Inferior parietal cortex (tissue), 1 donor: Measurements from ENCODE around the gene CHRNG.

ENCODE experiments used
- DNase-seq: peaks from one replicate; pipeline ENCODE4 v3.0.0-alpha.2; 2016; ENCODE audit errors: extremely low spot score

Gene CHRNG

GRCh38 chr2:232575404-232575746 is 35.9 kb downstream of the CHRNG start:
- DNase-seq: no peak

DNA sequence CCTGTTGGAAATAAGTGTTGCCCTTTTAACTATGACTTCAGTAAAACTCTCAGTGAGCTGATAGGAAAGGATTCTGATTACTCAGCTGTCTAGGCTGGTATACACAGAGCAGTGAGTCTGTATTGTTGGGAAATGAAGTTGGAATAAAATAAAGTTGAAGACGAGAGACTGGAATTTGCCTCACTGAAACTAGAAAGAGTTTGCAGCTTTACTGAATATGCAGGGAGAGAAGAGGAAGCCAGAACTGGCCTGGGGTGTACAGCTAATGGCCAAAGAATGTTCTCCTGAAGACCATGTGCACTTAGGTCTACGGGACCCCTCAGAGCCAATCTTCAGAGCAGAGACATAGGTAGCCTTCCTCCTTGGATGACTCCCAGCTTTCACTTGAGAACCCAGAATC is 37.5 kb downstream of the CHRNG start:
- DNase-seq: no peak

GRCh38 chr2:232577841-232578240 is 38.3 kb downstream of the CHRNG start:
- no peak for DNase-seq

DNA sequence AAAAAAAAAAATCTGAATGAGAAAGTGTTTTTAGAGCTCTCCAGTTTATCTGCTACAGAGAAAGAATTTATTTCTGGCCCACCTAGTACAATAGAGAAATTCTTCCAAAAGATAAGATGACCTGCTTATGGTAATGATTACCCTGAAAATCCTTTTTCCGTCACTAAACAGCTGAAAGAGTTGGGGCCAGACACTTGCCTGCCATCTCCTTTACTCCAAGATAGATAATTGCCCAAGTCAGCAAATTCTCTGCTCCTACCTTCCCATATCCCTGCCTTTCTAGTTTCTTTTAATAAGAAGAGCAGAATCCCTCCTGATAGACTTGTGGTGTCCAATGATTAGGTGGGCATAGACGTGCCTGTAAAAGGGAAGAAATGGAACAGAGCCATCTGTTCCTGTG is 39.1 kb downstream of the CHRNG start:
- no peak for DNase-seq

DNA sequence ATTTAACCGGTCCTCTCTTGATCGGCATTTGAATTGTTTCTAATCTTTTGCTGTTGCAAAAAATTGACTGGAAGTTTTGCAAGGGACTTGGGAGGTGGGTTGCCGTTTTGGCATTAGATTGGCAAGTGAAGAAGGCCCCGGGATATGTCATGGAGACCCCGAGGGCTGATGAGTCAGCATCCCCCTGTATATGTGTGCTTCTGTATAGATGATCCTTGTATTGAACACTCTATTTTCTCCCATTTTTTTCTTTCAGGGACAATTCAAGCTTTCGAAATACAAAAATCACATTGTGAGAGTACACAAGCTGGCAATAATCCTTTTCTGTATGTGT is 41.1 kb downstream of the CHRNG start:
- no peak for DNase-seq

DNA sequence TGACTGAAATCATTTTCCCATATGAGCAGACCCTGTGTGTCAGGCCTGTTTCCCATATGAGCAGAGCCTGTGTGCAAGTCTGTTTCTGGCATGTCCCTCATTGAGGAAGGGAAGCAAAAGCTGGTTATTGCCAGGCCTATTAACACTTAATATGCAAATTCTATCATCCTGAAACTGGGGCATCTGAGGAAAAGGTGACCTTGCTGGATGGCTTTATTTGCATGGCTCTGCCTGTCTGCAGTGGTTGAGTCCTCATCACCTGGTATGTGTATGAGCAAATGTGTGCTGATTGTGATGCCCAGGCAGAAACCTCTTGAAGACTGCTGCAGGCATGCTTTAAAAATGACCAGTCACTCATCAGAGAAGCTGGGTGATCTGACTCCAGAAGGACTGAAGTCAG is 42.2 kb downstream of the CHRNG start:
- DNase-seq: no peak

DNA sequence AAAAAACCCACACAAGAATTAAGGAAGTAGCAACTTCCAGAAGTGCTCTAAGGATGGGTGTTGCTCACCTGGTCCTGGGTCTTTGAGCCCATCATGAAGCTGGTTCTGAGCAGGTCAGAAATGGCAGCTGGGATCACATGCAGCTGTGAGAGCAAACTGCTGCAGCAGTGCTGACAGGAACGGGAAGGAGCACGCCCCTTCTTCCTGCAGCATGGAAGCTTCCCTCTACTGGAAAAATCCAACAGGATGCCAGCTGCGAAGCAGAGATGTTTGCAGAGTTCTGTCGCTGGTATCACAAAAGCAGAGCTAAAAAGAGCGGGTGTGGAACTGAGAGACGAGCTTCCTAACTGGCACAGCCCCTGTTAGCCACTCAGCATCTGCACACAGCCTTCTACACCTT is 44.7 kb downstream of the CHRNG start:
- DNase-seq: no peak

- DNase-seq: no peak
Observed at GRCh38 chr2:232586943-232587505, 47.5 kb downstream of the CHRNG start.

DNA sequence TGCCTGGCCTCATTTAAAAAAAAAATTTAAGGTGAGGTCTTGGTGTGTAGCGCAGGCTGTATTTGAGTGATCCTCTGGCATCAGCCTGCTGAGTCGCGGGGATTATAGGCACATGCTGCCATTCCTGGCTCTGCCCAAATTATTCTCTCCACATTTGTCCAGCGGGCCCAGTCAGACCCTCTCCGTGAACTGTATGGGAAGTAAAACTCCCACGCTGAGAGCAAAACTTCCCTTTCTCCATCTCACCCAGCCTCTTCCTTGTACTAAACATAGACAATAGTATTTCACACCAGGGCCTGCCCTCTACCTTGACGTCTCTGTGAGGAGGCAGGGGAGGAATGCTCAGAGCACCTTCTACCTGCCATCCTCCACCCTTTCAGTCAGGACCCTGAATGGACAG is 48.0 kb downstream of the CHRNG start:
- DNase-seq: no peak

- no peak for DNase-seq
Observed at GRCh38 chr2:232588031-232588430, 48.5 kb downstream of the CHRNG start.

- DNase-seq: peak; percentile 73
Observed at GRCh38 chr2:232588680-232589585, 49.4 kb downstream of the CHRNG start.

DNA sequence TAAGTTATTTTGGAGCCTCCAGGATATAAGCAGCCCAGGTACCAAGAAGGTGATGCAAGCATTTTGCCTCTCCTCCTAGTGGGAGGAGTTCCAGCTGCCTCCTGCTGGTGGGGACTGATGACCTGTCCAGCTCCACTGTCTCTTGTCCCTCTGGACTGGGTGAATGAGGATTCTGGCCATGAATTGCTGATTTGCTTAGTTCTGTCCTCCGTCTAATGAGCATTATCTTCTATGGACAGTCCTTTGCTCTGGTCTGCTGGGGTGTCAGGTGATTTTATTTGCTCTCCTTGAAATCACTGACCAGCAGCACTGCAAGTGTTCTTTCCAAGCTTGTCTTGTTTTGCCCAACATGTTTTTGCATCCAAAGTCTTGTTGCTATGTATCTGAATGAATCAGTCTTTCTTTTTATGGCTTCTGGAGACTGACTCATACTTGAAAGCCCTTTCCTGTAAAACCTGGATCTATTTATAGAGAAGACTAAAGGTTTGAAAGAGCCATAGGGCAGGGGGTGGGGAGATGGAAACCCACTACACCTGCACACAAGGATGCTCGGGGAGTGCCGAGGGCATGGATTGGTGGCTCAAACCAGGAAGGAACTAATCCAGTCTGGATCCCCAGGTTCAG is 53.4 kb downstream of the CHRNG start:
- no peak for DNase-seq

DNA sequence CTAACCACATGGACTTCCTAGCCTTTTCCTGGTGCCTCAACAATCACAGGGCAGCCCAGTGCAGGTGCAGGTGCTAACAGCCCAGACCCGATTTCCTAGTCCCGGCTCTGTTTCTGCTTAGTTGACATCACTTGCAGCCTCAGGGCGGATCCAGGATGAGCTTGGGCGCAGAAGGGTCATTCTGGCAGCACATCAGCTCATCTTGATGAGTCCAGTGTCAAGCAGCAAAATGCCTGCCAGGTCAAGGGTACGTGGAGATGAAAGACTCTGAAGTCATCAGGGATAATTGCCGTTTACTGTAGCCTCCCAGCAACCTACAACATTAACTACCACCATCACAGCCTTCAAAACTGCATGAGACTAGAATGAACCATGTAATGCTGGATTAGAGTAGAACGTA is 54.5 kb downstream of the CHRNG start:
- no peak for DNase-seq
